Renal pelvis (tissue), 4 donors: ENCODE results near the gene USP47. TPM values are rescaled to one million over a fixed set of nuclear protein-coding genes. Genes with fewer than 3 reads are reported as not detected.

Experiments
- DNase-seq: peaks from one replicate; pipeline ENCODE4 v3.0.0-alpha.2; 2013
- polyA plus RNA-seq, 3 donors: library from polyadenylated mRNA; unstranded; fragments of 120-200 nt; gene quantifications; one replicate each; pipeline ENCODE4 v1.2.1, GENCODE V29; 2013; ENCODE audit not compliant: insufficient read length in 3 of 3

USP47 gene
- polyA plus RNA-seq, 3 donors: 85.2 to 94.5 (median 86.0) TPM

- no peak for DNase-seq
These were observed 16.0 kb downstream of the USP47 start for GRCh38 chr11:11857769-11858168.

GRCh38 chr11:11858676-11859075 is 16.9 kb downstream of the USP47 start:
- DNase-seq: no peak

GRCh38 chr11:11860103-11860979 is 18.6 kb downstream of the USP47 start:
- DNase-seq: no peak

GRCh38 chr11:11862999-11863398 is 21.2 kb downstream of the USP47 start:
- no peak for DNase-seq

- no peak for DNase-seq
These were observed 22.6 kb downstream of the USP47 start for GRCh38 chr11:11864332-11864731.

- no peak for DNase-seq
These were observed 23.0 kb downstream of the USP47 start for GRCh38 chr11:11864803-11865202.

GRCh38 chr11:11865449-11865848 is 23.7 kb downstream of the USP47 start:
- no peak for DNase-seq

GRCh38 chr11:11866203-11866602 is 24.4 kb downstream of the USP47 start:
- no peak for DNase-seq

- DNase-seq: no peak
These were observed 25.9 kb downstream of the USP47 start for GRCh38 chr11:11867720-11868119.

GRCh38 chr11:11871991-11872401 is 30.2 kb downstream of the USP47 start:
- DNase-seq: no peak

GRCh38 chr11:11876458-11876857 is 34.7 kb downstream of the USP47 start:
- DNase-seq: no peak

GRCh38 chr11:11880179-11880578 is 38.4 kb downstream of the USP47 start:
- no peak for DNase-seq

- no peak for DNase-seq
These were observed 40.8 kb downstream of the USP47 start for GRCh38 chr11:11882539-11882938.

GRCh38 chr11:11884351-11884750 is 42.6 kb downstream of the USP47 start:
- DNase-seq: no peak

GRCh38 chr11:11884774-11885481 is 43.2 kb downstream of the USP47 start:
- DNase-seq: no peak

- DNase-seq: no peak
These were observed 52.7 kb downstream of the USP47 start for GRCh38 chr11:11894486-11894885.

- DNase-seq: no peak
These were observed 53.9 kb downstream of the USP47 start for GRCh38 chr11:11895672-11896071.

- no peak for DNase-seq
These were observed 56.9 kb downstream of the USP47 start for GRCh38 chr11:11898648-11899047.

- no peak for DNase-seq
These were observed 57.6 kb downstream of the USP47 start for GRCh38 chr11:11899401-11899800.

- no peak for DNase-seq
These were observed 60.2 kb downstream of the USP47 start for GRCh38 chr11:11901929-11902328.

- DNase-seq: no peak
These were observed 68.0 kb downstream of the USP47 start for GRCh38 chr11:11909727-11910126.

- no peak for DNase-seq
These were observed 68.8 kb downstream of the USP47 start for GRCh38 chr11:11910541-11910940.

- no peak for DNase-seq
These were observed 71.6 kb downstream of the USP47 start for GRCh38 chr11:11913395-11913794.
